C4-2B (cell line): ENCODE data around the gene CYTH1.

Source experiments
- ZFX ChIP-seq: fragments of 450-650 bp; IDR thresholded peaks from 2 replicates; pipeline ENCODE4 v1.6.1; 2017
- TF ChIP-seq, protein P1 (sequence below): fragments of 450-650 bp; conservative IDR thresholded peaks from 2 replicates; pipeline ENCODE4 v1.5.1; 2017; ENCODE audit warnings: mild to moderate bottlenecking

DNA sequence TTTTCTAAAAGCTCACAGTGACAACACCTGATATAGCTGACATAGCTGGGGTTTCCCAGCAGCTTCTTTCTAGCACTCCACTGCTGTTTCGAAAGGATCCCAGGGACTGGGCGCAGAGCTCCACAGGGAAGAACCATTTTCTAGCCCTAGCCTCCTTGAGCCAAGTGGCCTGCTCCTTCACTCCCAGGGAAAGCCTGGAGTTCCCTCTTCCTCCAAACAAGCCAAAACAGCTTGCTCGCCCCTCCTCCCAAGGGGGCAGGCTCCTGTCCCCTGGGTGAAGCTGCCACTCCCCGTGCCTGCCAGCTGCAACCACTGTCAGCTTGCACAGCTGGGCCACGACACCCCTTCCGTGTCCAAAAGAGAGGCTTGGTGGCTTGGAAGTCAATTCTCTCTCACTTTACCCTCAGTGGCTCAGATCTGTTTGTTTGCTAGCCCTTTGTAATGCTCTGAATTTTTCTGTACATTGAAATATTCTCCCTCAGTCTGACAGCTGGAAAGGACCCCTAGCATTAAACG is 59.8 kb downstream of the CYTH1 start:
- TF ChIP-seq, protein P1, sequence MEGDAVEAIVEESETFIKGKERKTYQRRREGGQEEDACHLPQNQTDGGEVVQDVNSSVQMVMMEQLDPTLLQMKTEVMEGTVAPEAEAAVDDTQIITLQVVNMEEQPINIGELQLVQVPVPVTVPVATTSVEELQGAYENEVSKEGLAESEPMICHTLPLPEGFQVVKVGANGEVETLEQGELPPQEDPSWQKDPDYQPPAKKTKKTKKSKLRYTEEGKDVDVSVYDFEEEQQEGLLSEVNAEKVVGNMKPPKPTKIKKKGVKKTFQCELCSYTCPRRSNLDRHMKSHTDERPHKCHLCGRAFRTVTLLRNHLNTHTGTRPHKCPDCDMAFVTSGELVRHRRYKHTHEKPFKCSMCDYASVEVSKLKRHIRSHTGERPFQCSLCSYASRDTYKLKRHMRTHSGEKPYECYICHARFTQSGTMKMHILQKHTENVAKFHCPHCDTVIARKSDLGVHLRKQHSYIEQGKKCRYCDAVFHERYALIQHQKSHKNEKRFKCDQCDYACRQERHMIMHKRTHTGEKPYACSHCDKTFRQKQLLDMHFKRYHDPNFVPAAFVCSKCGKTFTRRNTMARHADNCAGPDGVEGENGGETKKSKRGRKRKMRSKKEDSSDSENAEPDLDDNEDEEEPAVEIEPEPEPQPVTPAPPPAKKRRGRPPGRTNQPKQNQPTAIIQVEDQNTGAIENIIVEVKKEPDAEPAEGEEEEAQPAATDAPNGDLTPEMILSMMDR = no peak
- no peak for TF ChIP-seq ZFX
